Tibial nerve (tissue), 4 donors: ENCODE data around the gene RBM26. TPM values are rescaled to one million over a fixed set of nuclear protein-coding genes. Genes with fewer than 3 reads are reported as not detected.

Experiments
- DNase-seq, 2 donors: peaks; one replicate each; pipeline ENCODE4 v3.0.0-alpha.2; 2019; ENCODE audit warnings: low spot score in 2 of 2
- H3K27ac ChIP-seq, 4 donors: fragments of 200-600 bp; sonication (generic) in 3 of 4; one replicate each; pipeline ENCODE4 v1.5.1; 2017 to 2019; ENCODE audit warnings: mild to moderate bottlenecking in 1 of 4
- H3K27me3 ChIP-seq, 2 donors: fragments of 200-600 bp; sonication (generic) in 1 of 2; one replicate each; pipeline versions ENCODE4 v1.5.1 to v1.6.0; 2017 to 2019
- H3K36me3 ChIP-seq, 3 donors: fragments of 200-600 bp; sonication (generic); one replicate each; pipeline ENCODE4 v1.5.1; 2018 to 2019
- H3K4me1 ChIP-seq, 4 donors: fragments of 200-600 bp; sonication (generic) in 3 of 4; one replicate each; pipeline ENCODE4 v1.5.1; 2017 to 2019
- H3K4me3 ChIP-seq, 4 donors: fragments of 200-600 bp; sonication (generic) in 3 of 4; one replicate each; pipeline ENCODE4 v1.5.1; 2017 to 2019; ENCODE audit warnings: mild to moderate bottlenecking in 1 of 4, moderate library complexity in 1 of 4
- H3K9me3 ChIP-seq, 4 donors: fragments of 200-600 bp; sonication (generic) in 3 of 4; one replicate each; pipeline ENCODE4 v1.5.1; 2017 to 2019
- CTCF ChIP-seq, 5 experiments: fragments of 200-600 bp in 3 of 5; fragments of 450-650 bp in 2 of 5; sonication (generic) in 3 of 5; IDR thresholded peaks; one replicate each; pipeline ENCODE4 v1.5.1; 2016 to 2019; ENCODE audit warnings: antibody characterized with exemption in 5 of 5, mild to moderate bottlenecking in 3 of 5, moderate library complexity in 2 of 5
- EP300 ChIP-seq, 2 donors: sonication (generic); formaldehyde crosslinking; IDR thresholded peaks; one replicate each; pipeline ENCODE4 v1.6.1; 2017; ENCODE audit warnings: antibody characterized with exemption in 2 of 2, mild to moderate bottlenecking in 1 of 2
- POLR2A ChIP-seq, 2 donors: fragments of 450-650 bp; IDR thresholded peaks; one replicate each; pipeline ENCODE4 v1.6.1; 2017; ENCODE audit warnings: antibody characterized with exemption in 2 of 2, mild to moderate bottlenecking in 2 of 2, moderate library complexity in 2 of 2
- WGBS, 2 donors: methylation state at CpG; one replicate each; pipeline ENCODE4 v1.1.5; 2018; 5-methylcytosine and 5-hydroxymethylcytosine counted together
- total RNA-seq, 4 donors: library from RNA; depleted of rRNA; stranded (reverse); fragments of >200 nt; gene quantifications; one replicate each; pipeline ENCODE4 v1.1.0, GENCODE V29; 2016

RBM26 gene
- total RNA-seq, 4 donors from 2014 or later, result 37.3 to 55.3 (median 43.3) TPM

- peaks cover 0 to 7% (median 0%) of the 10 kb centered on the region in 4 donors for H3K4me1 ChIP-seq
- TF ChIP-seq CTCF (IDR thresholded peaks at IDR 0.05) (no peak), EP300 (IDR thresholded peaks at IDR 0.05) (no peak), POLR2A (IDR thresholded peaks at IDR 0.05) (no peak)
- H3K4me3 ChIP-seq, result no peak overlapping the region
- 87 to 92% methylated on average over 3 of the region's 3 CpGs for WGBS, 2 donors
- no peak overlapping the region for H3K27ac ChIP-seq
- H3K9me3 ChIP-seq, result peaks cover 0 to 4% (median 0%) of the 10 kb centered on the region in 4 donors
- H3K27me3 ChIP-seq, result no peaks in the 10 kb centered on the region
- DNase-seq, result no peak
- H3K36me3 ChIP-seq, result no peaks in the 10 kb centered on the region
Measured at GRCh38 chr13:79307433-79307861, 98.6 kb downstream of the RBM26 start.

DNA sequence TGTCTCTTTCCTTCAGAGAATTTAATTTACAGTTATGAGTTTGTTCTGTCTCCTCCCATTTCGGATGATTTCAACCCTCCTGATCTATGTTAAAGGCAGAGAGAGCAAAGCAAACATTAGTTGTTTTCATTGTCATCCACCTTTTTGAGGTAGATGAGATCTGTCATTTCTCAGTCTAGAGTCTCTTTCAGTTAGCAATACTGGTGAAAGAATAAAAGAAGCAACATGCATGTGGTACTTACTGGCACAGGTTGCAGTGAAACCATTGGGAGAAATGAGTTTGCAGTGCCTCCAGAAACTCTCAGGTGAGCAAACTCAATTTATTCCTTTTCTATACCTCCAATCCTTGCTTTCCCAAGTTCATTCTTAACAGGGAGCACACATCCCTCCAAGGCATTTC is 99.4 kb downstream of the RBM26 start:
- no peak overlapping the region for H3K27ac ChIP-seq
- no peak for DNase-seq
- peaks cover 0 to 7% (median 0%) of the 10 kb centered on the region in 4 donors for H3K4me1 ChIP-seq
- no peak for TF ChIP-seq CTCF (IDR thresholded peaks at IDR 0.05)
- no peak for TF ChIP-seq POLR2A (IDR thresholded peaks at IDR 0.05)
- TF ChIP-seq EP300 (IDR thresholded peaks at IDR 0.05), result no peak
- H3K4me3 ChIP-seq, result no peak overlapping the region
- H3K36me3 ChIP-seq, result no peaks in the 10 kb centered on the region
- whole genome bisulfite sequencing, 2 donors, result 63 to 78% methylated on average over 1 of the region's 1 CpG
- H3K27me3 ChIP-seq, result no peaks in the 10 kb centered on the region
- H3K9me3 ChIP-seq, result peaks cover 0 to 4% (median 0%) of the 10 kb centered on the region in 4 donors

- WGBS, 2 donors, result 39 to 74% methylated on average over 2 of the region's 2 CpGs
- H3K27ac ChIP-seq, result no peak overlapping the region
- peaks cover 0 to 14% (median 0%) of the 10 kb centered on the region in 4 donors for H3K9me3 ChIP-seq
- no peaks in the 10 kb centered on the region for H3K27me3 ChIP-seq
- TF ChIP-seq CTCF (IDR thresholded peaks at IDR 0.05), result no peak
- no peak for TF ChIP-seq EP300 (IDR thresholded peaks at IDR 0.05)
- TF ChIP-seq POLR2A (IDR thresholded peaks at IDR 0.05), result no peak
- H3K36me3 ChIP-seq, result no peaks in the 10 kb centered on the region
- no peak overlapping the region for H3K4me3 ChIP-seq
- H3K4me1 ChIP-seq, result no peaks in the 10 kb centered on the region
- no peak for DNase-seq
Measured at GRCh38 chr13:79297128-79297527, 108.9 kb downstream of the RBM26 start.

GRCh38 chr13:79295906-79296706 is 109.9 kb downstream of the RBM26 start:
- no peaks in the 10 kb centered on the region for H3K36me3 ChIP-seq
- H3K9me3 ChIP-seq, result peaks cover 0 to 12% (median 0%) of the 10 kb centered on the region in 4 donors
- no peak overlapping the region for H3K27ac ChIP-seq
- H3K4me1 ChIP-seq, result no peaks in the 10 kb centered on the region
- no peak for TF ChIP-seq POLR2A (IDR thresholded peaks at IDR 0.05)
- no peak for TF ChIP-seq EP300 (IDR thresholded peaks at IDR 0.05)
- no peak for TF ChIP-seq CTCF (IDR thresholded peaks at IDR 0.05)
- H3K27me3 ChIP-seq, result no peaks in the 10 kb centered on the region
- no peak for DNase-seq
- no peak overlapping the region for H3K4me3 ChIP-seq
- WGBS, 2 donors, result 78 to 79% methylated on average over 4 of the region's 4 CpGs

- Histone ChIP-seq H3K36me3 (no peaks in the 10 kb centered on the region), H3K27ac (no peak overlapping the region), H3K27me3 (no peaks in the 10 kb centered on the region), H3K4me1 (no peaks in the 10 kb centered on the region), H3K9me3 (no peaks in the 10 kb centered on the region), H3K4me3 (no peak overlapping the region)
- TF ChIP-seq POLR2A (IDR thresholded peaks at IDR 0.05) (no peak), EP300 (IDR thresholded peaks at IDR 0.05) (no peak), CTCF (IDR thresholded peaks at IDR 0.05) (no peak)
- 74 to 83% methylated on average over 9 of the region's 9 CpGs for WGBS, 2 donors
- DNase-seq, result no peak
Measured at GRCh38 chr13:79290595-79291244, 115.3 kb downstream of the RBM26 start.
